ENCODE measurements around the gene PCDHA4.
"Not testable (repeated sequence)": the region's sequence is repeated elsewhere in the genome, so short reads cannot be mapped to it uniquely, and the experiment has no call there.

PCDHA4 gene

GRCh38 chr5:140822281-140822629 lies 15.4 kb downstream of the PCDHA4 start:
- DNase-seq: no peak

- not testable (repeated sequence) for DNase-seq
Observed at GRCh38 chr5:140822969-140823368, 16.1 kb downstream of the PCDHA4 start.

GRCh38 chr5:140823475-140823874 lies 16.6 kb downstream of the PCDHA4 start:
- no peak for DNase-seq

GRCh38 chr5:140827704-140828361 lies 21.0 kb downstream of the PCDHA4 start, which contains the start of gene PCDHA6:
PCDHA6 (plus strand) TSS chr5:140827960; CDS start chr5:140828092, 132 bp downstream.
- no peak for DNase-seq

GRCh38 chr5:140828362-140828737 lies 21.5 kb downstream of the PCDHA4 start:
- no peak for DNase-seq

GRCh38 chr5:140829511-140830501 lies 22.9 kb downstream of the PCDHA4 start:
- DNase-seq: not testable (repeated sequence)

GRCh38 chr5:140833993-140834392 lies 27.1 kb downstream of the PCDHA4 start, which contains the start of gene PCDHA7:
PCDHA7 (plus strand) TSS chr5:140834269; CDS start chr5:140834384, 115 bp downstream.
- no peak for DNase-seq

GRCh38 chr5:140834439-140835008 lies 27.7 kb downstream of the PCDHA4 start:
- DNase-seq: not testable (repeated sequence)

- no peak for DNase-seq
Observed at GRCh38 chr5:140835622-140836510, 29.0 kb downstream of the PCDHA4 start.

- DNase-seq: no peak
Observed at GRCh38 chr5:140840978-140841962, 34.4 kb downstream of the PCDHA4 start, which contains the start of gene PCDHA8. PCDHA8 (plus strand) TSS chr5:140841187; CDS start chr5:140841322, 135 bp downstream.

- DNase-seq: no peak
Observed at GRCh38 chr5:140842798-140843733, 36.2 kb downstream of the PCDHA4 start.

GRCh38 chr5:140848139-140849102 lies 41.6 kb downstream of the PCDHA4 start, which contains the start of gene PCDHA9:
PCDHA9 (plus strand) TSS chr5:140848382; CDS start chr5:140848496, 114 bp downstream.
- DNase-seq: not testable (repeated sequence)

- DNase-seq: not testable (repeated sequence)
Observed at GRCh38 chr5:140849831-140850634, 43.2 kb downstream of the PCDHA4 start.

GRCh38 chr5:140855772-140856674 lies 49.2 kb downstream of the PCDHA4 start, which contains the start of gene PCDHA10:
PCDHA10 (plus strand) TSS chr5:140855897; CDS start chr5:140856049, 152 bp downstream.
- DNase-seq: no peak

GRCh38 chr5:140857177-140857986 lies 50.5 kb downstream of the PCDHA4 start:
- DNase-seq: no peak

GRCh38 chr5:140857987-140858240 lies 51.0 kb downstream of the PCDHA4 start:
- DNase-seq: no peak

All from stimulated activated naive CD4-positive, alpha-beta T cell treated with Interleukin-2 at 50 U/mL for 16 hours (primary cell).